Thymus (tissue), 11 donors: Measurements from ENCODE around the gene TMEM135. TPM values are rescaled to one million over a fixed set of nuclear protein-coding genes. Genes with fewer than 3 reads are reported as not detected.
"Not testable (repeated sequence)": the region's sequence is repeated elsewhere in the genome, so short reads cannot be mapped to it uniquely, and the experiment has no call there.

Experiments used
- DNase-seq, 9 donors: peaks; one replicate each; pipeline ENCODE4 v3.0.0-alpha.2; 2013; ENCODE audit warnings: low spot score in 9 of 9, low read depth in 6 of 9, missing footprints in 1 of 9
- H3K27ac ChIP-seq, 2 donors: one replicate each; pipeline ENCODE4 v1.5.1; 2013; ENCODE audit warnings: control low read depth in 1 of 2, low read depth in 1 of 2, low read length in 1 of 2, mild to moderate bottlenecking in 1 of 2, moderate library complexity in 1 of 2
- H3K27me3 ChIP-seq, 2 donors: one replicate each; pipeline ENCODE4 v1.5.1; 2013; ENCODE audit warnings: low read length in 1 of 2; ENCODE audit not compliant: control insufficient read depth in 2 of 2, insufficient read depth in 1 of 2
- H3K36me3 ChIP-seq, 2 donors: one replicate each; pipeline ENCODE4 v1.5.1; 2013; ENCODE audit warnings: low read length in 1 of 2, mild to moderate bottlenecking in 1 of 2, moderate library complexity in 1 of 2; ENCODE audit not compliant: control insufficient read depth in 2 of 2, insufficient read depth in 2 of 2
- H3K4me1 ChIP-seq, 2 donors: one replicate each; pipeline ENCODE4 v1.5.1; 2013; ENCODE audit warnings: low read length in 2 of 2; ENCODE audit not compliant: control insufficient read depth in 2 of 2, insufficient read depth in 2 of 2
- H3K4me3 ChIP-seq, 2 donors: one replicate each; pipeline ENCODE4 v1.5.1; 2013; ENCODE audit warnings: low read length in 2 of 2, control low read depth in 1 of 2, mild to moderate bottlenecking in 1 of 2
- H3K9me3 ChIP-seq, 2 donors: one replicate each; pipeline ENCODE4 v1.5.1; 2013; ENCODE audit warnings: low read length in 1 of 2, mild to moderate bottlenecking in 1 of 2; ENCODE audit not compliant: control insufficient read depth in 2 of 2, insufficient read depth in 1 of 2
- WGBS: extraction: QIAGEN DNeasy Blood & Tissue Kit; methylation state at CpG from one replicate; pipeline ENCODE4 v1.1.7; 2013; 5-methylcytosine and 5-hydroxymethylcytosine counted together
- polyA plus RNA-seq: library from polyadenylated mRNA; stranded (reverse); fragments of 200-250 nt; gene quantifications from one replicate; pipeline ENCODE4 v1.2.3, GENCODE V29; 2013
- total RNA-seq: library from RNA; stranded (reverse); fragments of 120-200 nt; gene quantifications from one replicate; pipeline ENCODE4 v1.2.4, GENCODE V29; 2013
- donor health status: healthy.

The TMEM135 gene
- total and polyA plus RNA-seq, 2 donors, result 10.8 to 11.1 TPM

DNA sequence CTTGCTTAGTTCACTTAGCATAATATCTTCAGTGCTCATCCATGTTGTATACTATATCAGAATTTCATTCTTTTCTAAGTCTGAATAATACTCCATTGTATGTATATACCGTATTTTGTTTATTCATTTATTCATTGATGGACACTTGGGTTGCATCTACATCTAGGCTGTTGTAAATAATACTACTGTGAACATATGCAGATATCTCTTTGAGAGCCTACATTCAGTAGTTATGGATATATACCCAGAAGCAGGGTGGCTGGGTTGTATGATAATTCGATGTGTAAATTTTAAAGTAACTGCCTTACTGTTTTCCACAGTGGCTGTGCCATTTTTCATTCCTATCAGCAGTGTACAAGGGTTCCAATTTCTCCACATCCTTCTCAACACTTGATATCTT is 116.5 kb downstream of the TMEM135 start:
- H3K9me3 ChIP-seq, result no peaks in the 10 kb centered on the region
- 96% methylated on average over 2 of the region's 2 CpGs for WGBS
- H3K27ac ChIP-seq, result no peak overlapping the region
- no peak overlapping the region for H3K4me3 ChIP-seq
- H3K4me1 ChIP-seq, result no peaks in the 10 kb centered on the region
- no peaks in the 10 kb centered on the region for H3K36me3 ChIP-seq
- H3K27me3 ChIP-seq, result no peaks in the 10 kb centered on the region
- no peak for DNase-seq

DNA sequence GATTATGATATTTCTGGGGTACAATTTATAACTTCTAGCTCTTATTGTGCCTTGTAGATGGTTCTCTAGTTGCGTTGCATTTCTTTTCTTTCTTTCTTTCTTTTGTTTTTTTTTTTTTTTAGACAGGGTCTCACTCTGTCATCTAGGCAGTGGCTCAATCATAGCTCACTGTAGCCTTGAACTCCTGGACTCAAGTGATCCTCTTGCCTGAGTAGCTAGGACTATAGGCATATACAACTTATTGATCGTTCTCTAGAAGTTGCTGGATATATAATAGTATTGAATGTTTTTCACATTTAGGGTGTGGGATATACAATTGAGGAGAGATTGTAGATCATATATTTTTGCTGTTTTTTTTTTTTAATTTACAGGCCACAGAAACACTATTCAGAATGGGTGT is 119.2 kb downstream of the TMEM135 start:
- no peak overlapping the region for H3K4me3 ChIP-seq
- H3K27me3 ChIP-seq, result no peaks in the 10 kb centered on the region
- H3K9me3 ChIP-seq, result no peaks in the 10 kb centered on the region
- H3K27ac ChIP-seq, result no peak overlapping the region
- H3K4me1 ChIP-seq, result no peaks in the 10 kb centered on the region
- H3K36me3 ChIP-seq, result no peaks in the 10 kb centered on the region
- WGBS, result 100% methylated on average over 2 of the region's 2 CpGs
- no peak for DNase-seq

DNA sequence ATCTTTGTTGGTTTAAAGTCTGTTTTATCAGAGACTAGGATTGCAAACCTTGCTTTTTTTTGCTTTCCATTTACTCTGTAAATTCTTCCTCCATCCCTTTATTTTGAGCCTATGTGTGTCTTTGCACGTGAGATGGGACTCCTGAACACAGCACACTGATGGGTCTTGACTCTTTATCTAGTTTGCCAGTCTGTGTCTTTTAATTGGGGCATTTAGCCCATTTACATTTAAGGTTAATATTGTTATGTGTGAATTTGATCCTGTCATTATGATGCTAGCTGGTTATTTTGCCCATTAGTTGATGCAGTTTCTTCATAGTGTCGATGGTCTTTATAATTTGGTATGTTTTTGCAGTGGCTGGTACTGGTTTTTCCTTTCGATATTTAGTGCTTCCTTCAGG is 131.3 kb downstream of the TMEM135 start:
- not testable (repeated sequence) for H3K27me3 ChIP-seq, H3K4me1 ChIP-seq, H3K4me3 ChIP-seq, DNase-seq, H3K9me3 ChIP-seq, H3K36me3 ChIP-seq, H3K27ac ChIP-seq
- WGBS, result 97% methylated on average over 3 of the region's 3 CpGs

DNA sequence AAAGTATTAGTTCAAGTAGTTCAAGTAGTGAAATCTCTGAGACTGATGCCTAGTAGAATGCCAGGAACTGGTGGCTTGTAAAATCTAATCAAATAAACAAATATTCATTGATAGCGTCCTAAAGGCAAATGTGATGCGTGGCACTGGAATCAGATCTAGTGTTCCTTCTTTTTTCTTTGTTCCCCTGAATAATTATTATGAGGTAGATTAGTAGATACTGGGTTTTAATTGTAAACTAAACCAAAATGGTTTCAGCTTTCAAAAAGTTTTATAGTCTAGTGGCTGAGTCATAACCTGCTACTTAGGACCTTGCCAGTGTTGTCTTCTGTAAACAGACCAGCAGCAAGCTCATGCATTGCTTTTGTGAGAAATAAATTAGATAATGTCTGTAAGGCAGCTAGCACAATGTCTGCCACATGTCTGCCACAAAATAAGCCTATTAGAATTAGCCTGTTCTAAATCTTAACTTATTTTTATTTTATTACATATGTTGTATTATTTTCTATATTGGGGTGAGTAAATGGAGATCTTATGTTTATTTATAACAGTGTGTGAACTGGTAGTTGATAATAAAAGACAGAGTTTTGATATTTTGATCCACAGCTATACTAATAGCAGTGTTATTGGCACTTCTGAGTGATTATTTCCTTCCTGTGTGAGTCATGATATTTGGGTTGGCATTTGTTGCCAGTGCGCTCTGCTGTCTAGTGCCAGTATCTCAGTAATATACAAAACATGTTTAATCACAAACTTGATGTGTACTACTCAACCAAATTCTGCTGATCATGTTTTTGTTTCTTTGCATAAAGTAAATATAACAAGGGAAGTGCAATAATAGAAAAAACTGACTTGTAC is 135.7 kb downstream of the TMEM135 start:
- Histone ChIP-seq H3K36me3 (no peaks in the 10 kb centered on the region), H3K27ac (no peak overlapping the region), H3K27me3 (no peaks in the 10 kb centered on the region), H3K4me1 (no peaks in the 10 kb centered on the region), H3K9me3 (no peaks in the 10 kb centered on the region), H3K4me3 (no peak overlapping the region)
- no peak for DNase-seq
- 97% methylated on average over 3 of the region's 3 CpGs for WGBS

DNA sequence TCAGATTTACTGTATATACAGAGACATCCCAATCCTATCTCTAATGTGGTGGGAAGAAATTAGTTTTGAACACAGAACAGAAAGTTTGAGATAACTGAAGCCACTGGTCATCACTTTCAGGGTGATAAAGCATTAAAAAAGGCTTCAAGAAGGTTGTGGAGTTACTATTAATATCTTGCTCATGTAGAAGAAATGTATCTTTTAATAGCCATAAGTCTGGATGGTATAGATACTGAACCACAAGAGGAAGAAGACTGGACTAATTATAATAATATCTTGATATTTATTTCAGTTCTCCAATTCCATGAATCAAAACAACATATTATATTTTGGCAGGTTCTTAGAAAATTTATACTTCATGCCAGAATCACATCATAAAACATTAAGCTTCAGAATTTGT is 137.1 kb downstream of the TMEM135 start:
- no peak overlapping the region for H3K27ac ChIP-seq
- no peaks in the 10 kb centered on the region for H3K4me1 ChIP-seq
- H3K4me3 ChIP-seq, result no peak overlapping the region
- no peaks in the 10 kb centered on the region for H3K36me3 ChIP-seq
- DNase-seq, result no peak
- H3K9me3 ChIP-seq, result no peaks in the 10 kb centered on the region
- no peaks in the 10 kb centered on the region for H3K27me3 ChIP-seq

DNA sequence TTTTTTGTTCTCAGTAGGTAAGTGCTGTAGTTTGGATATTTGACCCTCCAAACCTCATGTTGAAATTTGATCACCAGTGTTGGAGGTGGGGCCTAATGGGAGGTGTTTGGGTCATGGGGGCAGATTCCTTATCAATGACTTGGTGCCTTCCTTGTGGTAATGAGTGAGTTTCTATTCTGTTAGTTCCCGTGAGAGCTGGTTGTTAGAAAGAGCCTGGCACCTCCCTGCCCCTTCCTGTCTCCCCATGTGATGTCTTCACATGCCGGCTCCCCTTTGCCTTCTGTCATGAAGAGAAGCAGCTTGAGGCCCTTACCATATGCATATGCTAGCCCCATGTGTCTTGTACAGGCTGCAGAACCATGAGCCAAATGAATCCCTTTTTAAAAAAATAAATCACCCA is 138.3 kb downstream of the TMEM135 start:
- no peak overlapping the region for H3K4me3 ChIP-seq
- H3K27me3 ChIP-seq, result no peaks in the 10 kb centered on the region
- DNase-seq, result no peak
- 97% methylated on average over 2 of the region's 2 CpGs for WGBS
- no peaks in the 10 kb centered on the region for H3K9me3 ChIP-seq
- H3K36me3 ChIP-seq, result no peaks in the 10 kb centered on the region
- no peak overlapping the region for H3K27ac ChIP-seq
- no peaks in the 10 kb centered on the region for H3K4me1 ChIP-seq

DNA sequence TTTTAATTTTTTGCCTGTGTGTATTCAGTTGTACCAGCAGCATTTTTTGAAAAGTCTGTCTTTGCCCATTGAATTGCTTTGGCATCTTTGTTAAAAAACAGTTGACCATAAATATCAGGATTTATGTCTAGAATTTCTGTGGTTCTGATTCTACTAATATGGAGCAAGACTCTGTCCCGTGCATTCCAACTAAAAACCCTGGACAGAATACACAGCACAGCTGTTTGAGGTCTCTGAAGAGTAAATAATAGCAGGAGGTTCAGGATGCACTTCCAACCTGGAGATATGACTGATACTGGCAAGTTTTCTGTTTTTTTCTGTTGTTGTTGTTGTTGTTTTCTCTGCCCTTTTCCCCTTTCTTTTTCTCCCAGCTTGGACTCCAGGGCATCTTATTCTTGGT is 141.9 kb downstream of the TMEM135 start:
- no peaks in the 10 kb centered on the region for H3K9me3 ChIP-seq
- no peak overlapping the region for H3K27ac ChIP-seq
- no peak overlapping the region for H3K4me3 ChIP-seq
- H3K27me3 ChIP-seq, result no peaks in the 10 kb centered on the region
- 93% methylated on average over 1 of the region's 1 CpG for WGBS
- no peaks in the 10 kb centered on the region for H3K36me3 ChIP-seq
- no peaks in the 10 kb centered on the region for H3K4me1 ChIP-seq
- DNase-seq, result no peak

DNA sequence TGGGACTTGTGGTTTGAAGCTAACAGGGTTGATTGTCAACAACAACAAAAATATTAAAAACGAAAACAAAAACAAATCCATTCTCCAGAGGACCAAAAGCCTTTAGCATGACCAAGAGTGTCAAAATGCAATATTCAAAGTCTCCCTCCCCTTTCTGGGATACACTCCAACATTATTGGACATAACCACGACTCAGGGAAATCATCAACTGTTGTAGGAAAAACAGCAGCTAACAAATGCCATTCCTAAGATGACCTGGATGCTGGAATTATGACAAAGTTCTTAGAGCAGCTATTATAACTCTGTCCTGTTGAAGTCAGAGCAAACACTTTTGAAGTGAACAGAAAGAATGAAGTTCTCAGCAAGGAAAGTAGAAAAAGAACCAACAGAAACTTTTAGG is 143.0 kb downstream of the TMEM135 start:
- WGBS, result 94% methylated on average over 2 of the region's 2 CpGs
- H3K4me1 ChIP-seq, result no peaks in the 10 kb centered on the region
- no peak overlapping the region for H3K27ac ChIP-seq
- H3K36me3 ChIP-seq, result no peaks in the 10 kb centered on the region
- DNase-seq, result no peak
- no peaks in the 10 kb centered on the region for H3K9me3 ChIP-seq
- no peaks in the 10 kb centered on the region for H3K27me3 ChIP-seq
- H3K4me3 ChIP-seq, result no peak overlapping the region

DNA sequence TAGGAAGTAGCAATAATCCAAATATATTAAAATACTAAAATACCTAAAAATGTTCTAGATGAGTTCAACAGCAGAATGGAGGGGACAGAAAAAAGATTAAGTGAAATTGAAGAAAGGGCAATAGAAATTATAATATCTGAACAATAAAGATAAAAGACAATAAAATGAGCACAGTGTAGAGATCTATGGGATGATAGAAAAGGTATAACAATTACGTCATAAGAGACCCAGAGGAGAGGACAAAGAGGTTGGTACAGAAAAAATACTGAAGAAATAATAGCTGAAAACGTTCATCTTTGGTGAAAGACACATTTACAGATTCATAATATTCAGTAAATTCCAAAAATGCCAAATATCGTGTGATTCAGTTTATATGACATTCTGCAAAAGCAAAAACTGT is 143.4 kb downstream of the TMEM135 start:
- Histone ChIP-seq H3K36me3 (no peaks in the 10 kb centered on the region), H3K4me1 (no peaks in the 10 kb centered on the region), H3K27ac (no peak overlapping the region), H3K4me3 (no peak overlapping the region), H3K27me3 (no peaks in the 10 kb centered on the region), H3K9me3 (no peaks in the 10 kb centered on the region)
- 95% methylated on average over 3 of the region's 3 CpGs for WGBS
- no peak for DNase-seq
